ENCODE results near the gene HES3. TPM values are rescaled to one million over a fixed set of nuclear protein-coding genes. Genes with fewer than 3 reads are reported as not detected.

The HES3 gene
- total RNA-seq, 2 experiments from 2014 or later = not detected

DNA sequence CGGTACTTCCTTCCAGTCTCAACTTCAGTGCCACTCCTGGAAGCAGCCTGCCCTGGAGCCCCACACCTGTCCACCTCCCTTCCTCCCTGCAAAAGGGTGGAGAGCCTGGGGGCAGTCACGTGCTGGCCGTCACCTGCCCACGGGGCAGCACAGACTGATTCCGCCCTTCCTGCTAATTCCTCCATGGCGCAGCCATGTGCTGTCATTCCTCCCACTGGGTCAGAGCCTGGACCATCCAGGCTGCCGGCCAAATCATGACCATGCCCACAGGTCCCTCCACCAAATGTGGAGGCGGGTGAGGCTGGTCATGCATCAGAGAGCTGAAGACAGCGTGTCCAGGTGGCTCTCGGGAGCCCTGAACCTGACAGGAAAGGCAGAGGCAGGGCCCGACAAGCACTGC, 41.4 kb downstream of the HES3 start:
- no peaks in the 10 kb centered on the region for H3K9me2 ChIP-seq (ENCODE audit: insufficient read depth, low read length)
- no peak overlapping the region for H3K4me3 ChIP-seq (ENCODE audit: low read depth, low read length, poor library complexity, severe bottlenecking)
- intact Hi-C loops (cut with micrococcal nuclease; ENCODE audit: unreplicated experiment) = no loop called here
- no peak overlapping the region for H3K4me2 ChIP-seq (ENCODE audit: low read length)
- POLR2A ChIA-PET = no interaction called here
- TF ChIP-seq, protein P1, sequence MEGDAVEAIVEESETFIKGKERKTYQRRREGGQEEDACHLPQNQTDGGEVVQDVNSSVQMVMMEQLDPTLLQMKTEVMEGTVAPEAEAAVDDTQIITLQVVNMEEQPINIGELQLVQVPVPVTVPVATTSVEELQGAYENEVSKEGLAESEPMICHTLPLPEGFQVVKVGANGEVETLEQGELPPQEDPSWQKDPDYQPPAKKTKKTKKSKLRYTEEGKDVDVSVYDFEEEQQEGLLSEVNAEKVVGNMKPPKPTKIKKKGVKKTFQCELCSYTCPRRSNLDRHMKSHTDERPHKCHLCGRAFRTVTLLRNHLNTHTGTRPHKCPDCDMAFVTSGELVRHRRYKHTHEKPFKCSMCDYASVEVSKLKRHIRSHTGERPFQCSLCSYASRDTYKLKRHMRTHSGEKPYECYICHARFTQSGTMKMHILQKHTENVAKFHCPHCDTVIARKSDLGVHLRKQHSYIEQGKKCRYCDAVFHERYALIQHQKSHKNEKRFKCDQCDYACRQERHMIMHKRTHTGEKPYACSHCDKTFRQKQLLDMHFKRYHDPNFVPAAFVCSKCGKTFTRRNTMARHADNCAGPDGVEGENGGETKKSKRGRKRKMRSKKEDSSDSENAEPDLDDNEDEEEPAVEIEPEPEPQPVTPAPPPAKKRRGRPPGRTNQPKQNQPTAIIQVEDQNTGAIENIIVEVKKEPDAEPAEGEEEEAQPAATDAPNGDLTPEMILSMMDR (conservative IDR thresholded peaks at IDR 0.05; ENCODE audit: low read length) = no peak
- no peak for TF ChIP-seq EZH2phosphoT487 (IDR thresholded peaks at IDR 0.05; ENCODE audit: borderline replicate concordance, low read depth, low read length)
- DNase-seq (ENCODE audit: low spot score) = no peak
- no peaks in the 10 kb centered on the region for H4K20me1 ChIP-seq (ENCODE audit: insufficient read depth, low read length)
- no peak overlapping the region for H3K27ac ChIP-seq (ENCODE audit: low read depth, low read length, poor library complexity, severe bottlenecking)
- no peaks in the 10 kb centered on the region for H3K36me3 ChIP-seq (ENCODE audit: insufficient read depth, low read length)
- CTCF ChIA-PET (ENCODE audit: unreplicated experiment) = no interaction called here
- H3K9me3 ChIP-seq (ENCODE audit: low read length) = no peaks in the 10 kb centered on the region
- no peaks in the 10 kb centered on the region for H3K79me2 ChIP-seq (ENCODE audit: insufficient read depth, low read depth, low read length)
- H3K4me1 ChIP-seq (ENCODE audit: insufficient read depth, low read length, poor library complexity, severe bottlenecking) = no peaks in the 10 kb centered on the region
- no peak overlapping the region for H2AFZ ChIP-seq (ENCODE audit: low read length)
- no TSS peak for BruUV-seq (replicated peaks)

DNA sequence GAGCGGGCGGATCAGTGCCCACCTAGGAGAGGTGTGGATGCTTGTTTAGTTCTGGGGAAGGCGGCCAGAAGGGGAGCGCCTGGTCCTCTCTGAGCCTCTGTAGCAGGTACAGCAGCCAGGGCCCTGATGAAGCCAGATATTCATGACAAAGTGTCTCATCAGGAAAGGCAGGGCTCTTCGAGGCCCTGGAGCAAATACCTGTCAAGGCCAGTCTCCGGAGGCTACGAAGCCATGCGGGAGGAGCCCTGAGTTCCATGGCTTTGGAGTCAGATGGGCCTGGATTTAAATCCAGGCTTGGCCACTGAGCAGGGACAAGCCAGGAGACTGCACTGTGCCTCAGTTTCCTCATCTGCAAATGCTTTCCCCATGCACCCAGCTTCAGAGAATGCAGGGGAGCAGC, 42.3 kb downstream of the HES3 start:
- intact Hi-C loops (cut with micrococcal nuclease; ENCODE audit: unreplicated experiment) = no loop called here
- BruUV-seq (replicated peaks) = no TSS peak
- CTCF ChIA-PET (ENCODE audit: unreplicated experiment) = no interaction called here
- Histone ChIP-seq H3K4me1 (ENCODE audit: insufficient read depth, low read length, poor library complexity, severe bottlenecking) (no peaks in the 10 kb centered on the region), H3K9me2 (ENCODE audit: insufficient read depth, low read length) (no peaks in the 10 kb centered on the region), H4K20me1 (ENCODE audit: insufficient read depth, low read length) (no peaks in the 10 kb centered on the region), H3K27ac (ENCODE audit: low read depth, low read length, poor library complexity, severe bottlenecking) (no peak overlapping the region), H3K9me3 (ENCODE audit: low read length) (no peaks in the 10 kb centered on the region), H2AFZ (ENCODE audit: low read length) (no peak overlapping the region), H3K79me2 (ENCODE audit: insufficient read depth, low read depth, low read length) (no peaks in the 10 kb centered on the region), H3K4me2 (ENCODE audit: low read length) (no peak overlapping the region), H3K36me3 (ENCODE audit: insufficient read depth, low read length) (no peaks in the 10 kb centered on the region), H3K4me3 (ENCODE audit: low read depth, low read length, poor library complexity, severe bottlenecking) (no peak overlapping the region)
- POLR2A ChIA-PET = no interaction called here
- no peak for TF ChIP-seq EZH2phosphoT487 (IDR thresholded peaks at IDR 0.05; ENCODE audit: borderline replicate concordance, low read depth, low read length)
- TF ChIP-seq, protein P1 (conservative IDR thresholded peaks at IDR 0.05; ENCODE audit: low read length) = no peak
- no peak for DNase-seq (ENCODE audit: low spot score)

GRCh38 chr1:6287029-6287428, 43.0 kb downstream of the HES3 start:
- no peak overlapping the region for H3K4me3 ChIP-seq (ENCODE audit: low read depth, low read length, poor library complexity, severe bottlenecking)
- no peaks in the 10 kb centered on the region for H4K20me1 ChIP-seq (ENCODE audit: insufficient read depth, low read length)
- H3K9me2 ChIP-seq (ENCODE audit: insufficient read depth, low read length) = no peaks in the 10 kb centered on the region
- H3K9me3 ChIP-seq (ENCODE audit: low read length) = no peaks in the 10 kb centered on the region
- DNase-seq (ENCODE audit: low spot score) = no peak
- intact Hi-C loops (cut with micrococcal nuclease; ENCODE audit: unreplicated experiment) = no loop called here
- no peak overlapping the region for H2AFZ ChIP-seq (ENCODE audit: low read length)
- H3K79me2 ChIP-seq (ENCODE audit: insufficient read depth, low read depth, low read length) = no peaks in the 10 kb centered on the region
- ChIA-PET CTCF (ENCODE audit: unreplicated experiment) (no interaction called here), POLR2A (interaction anchor here (0.6 kb wide), 1 partner anchor 220 kb away, joined by 6 read pairs; no protein-coding TSS in a partner anchor)
- TF ChIP-seq, protein P1 (conservative IDR thresholded peaks at IDR 0.05; ENCODE audit: low read length) = no peak
- no peak for TF ChIP-seq EZH2phosphoT487 (IDR thresholded peaks at IDR 0.05; ENCODE audit: borderline replicate concordance, low read depth, low read length)
- H3K36me3 ChIP-seq (ENCODE audit: insufficient read depth, low read length) = no peaks in the 10 kb centered on the region
- no peaks in the 10 kb centered on the region for H3K4me1 ChIP-seq (ENCODE audit: insufficient read depth, low read length, poor library complexity, severe bottlenecking)
- no peak overlapping the region for H3K4me2 ChIP-seq (ENCODE audit: low read length)
- no peak overlapping the region for H3K27ac ChIP-seq (ENCODE audit: low read depth, low read length, poor library complexity, severe bottlenecking)
- no TSS peak for BruUV-seq (replicated peaks)
